ENCODE data around the gene MNT.

MNT gene

DNA sequence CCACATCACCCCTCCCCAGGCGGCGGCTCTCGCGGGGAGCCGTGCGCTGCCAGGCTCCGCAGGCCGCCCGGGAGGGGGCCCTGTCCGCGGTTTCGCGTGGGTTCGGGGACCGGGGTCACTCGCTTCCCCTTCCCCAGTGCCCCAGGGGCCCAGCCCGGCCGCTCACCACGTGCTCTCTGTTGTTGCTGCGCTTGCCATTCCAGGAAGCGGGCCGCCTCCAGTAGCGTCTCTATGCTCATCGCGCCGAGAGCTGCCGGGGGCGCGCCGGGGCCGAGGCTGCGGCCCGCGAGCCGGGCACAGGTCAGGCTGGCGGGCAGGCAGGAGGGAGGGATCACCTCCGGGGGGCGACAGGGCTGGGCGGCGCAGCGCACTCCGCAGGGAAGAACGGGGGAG, 390 bp downstream of the MNT start:
- H3K4me3 ChIP-seq (ENCODE audit: control insufficient read depth, low read depth, low read length) = peak overlapping the region; percentile 96
- TF ChIP-seq, protein P1, sequence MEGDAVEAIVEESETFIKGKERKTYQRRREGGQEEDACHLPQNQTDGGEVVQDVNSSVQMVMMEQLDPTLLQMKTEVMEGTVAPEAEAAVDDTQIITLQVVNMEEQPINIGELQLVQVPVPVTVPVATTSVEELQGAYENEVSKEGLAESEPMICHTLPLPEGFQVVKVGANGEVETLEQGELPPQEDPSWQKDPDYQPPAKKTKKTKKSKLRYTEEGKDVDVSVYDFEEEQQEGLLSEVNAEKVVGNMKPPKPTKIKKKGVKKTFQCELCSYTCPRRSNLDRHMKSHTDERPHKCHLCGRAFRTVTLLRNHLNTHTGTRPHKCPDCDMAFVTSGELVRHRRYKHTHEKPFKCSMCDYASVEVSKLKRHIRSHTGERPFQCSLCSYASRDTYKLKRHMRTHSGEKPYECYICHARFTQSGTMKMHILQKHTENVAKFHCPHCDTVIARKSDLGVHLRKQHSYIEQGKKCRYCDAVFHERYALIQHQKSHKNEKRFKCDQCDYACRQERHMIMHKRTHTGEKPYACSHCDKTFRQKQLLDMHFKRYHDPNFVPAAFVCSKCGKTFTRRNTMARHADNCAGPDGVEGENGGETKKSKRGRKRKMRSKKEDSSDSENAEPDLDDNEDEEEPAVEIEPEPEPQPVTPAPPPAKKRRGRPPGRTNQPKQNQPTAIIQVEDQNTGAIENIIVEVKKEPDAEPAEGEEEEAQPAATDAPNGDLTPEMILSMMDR (IDR thresholded peaks at IDR 0.05; ENCODE audit: control insufficient read depth, insufficient read depth, low read depth, low read length, missing control alignments) = no peak
- no peak for DNase-seq (ENCODE audit: low read depth)

DNA sequence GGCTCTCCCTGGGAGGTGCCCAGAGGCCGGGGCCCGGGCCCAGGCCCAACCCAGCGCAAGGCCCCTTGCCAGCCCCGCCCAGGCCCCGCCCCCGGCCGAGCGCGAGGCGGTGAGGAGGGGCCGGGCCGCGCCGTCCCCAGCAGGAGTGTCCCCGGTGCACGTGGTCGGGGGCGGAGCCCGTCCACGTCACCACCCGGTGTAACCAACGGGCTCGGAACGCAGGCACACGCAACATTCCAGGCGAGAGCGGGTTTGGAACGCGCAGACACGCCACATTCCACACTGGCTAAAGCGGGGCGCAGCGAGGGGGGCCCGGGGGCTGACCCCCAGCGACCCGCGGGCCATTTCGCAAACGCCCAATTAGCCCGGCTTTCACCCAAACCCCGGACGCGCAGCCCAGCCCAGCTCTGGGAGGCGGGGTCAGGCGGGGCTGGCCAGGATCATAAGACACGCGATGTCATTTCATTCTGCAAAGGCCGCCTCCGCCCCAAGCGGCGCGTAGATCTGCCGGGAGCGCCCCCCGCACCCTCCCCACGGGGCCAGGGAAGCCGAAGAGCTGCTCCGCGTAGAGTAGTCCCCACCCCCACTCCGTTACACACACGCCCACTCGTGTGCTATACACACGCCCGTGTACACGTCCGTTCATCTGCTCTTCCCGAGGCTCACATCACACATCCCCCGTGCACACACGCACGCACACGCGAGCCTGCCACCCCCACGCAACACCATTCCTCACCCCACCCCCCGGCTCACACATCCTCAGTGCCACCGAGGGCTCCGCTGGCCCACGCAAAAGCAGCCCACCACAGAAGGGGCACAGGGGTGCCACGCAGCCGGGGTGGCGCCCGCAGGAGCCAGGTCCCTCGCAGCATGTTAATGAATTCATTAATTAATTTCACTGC, 1.0 kb downstream of the MNT start:
- DNase-seq (ENCODE audit: low read depth) = peak; percentile 88
- peak overlapping the region; percentile 96 for H3K4me3 ChIP-seq (ENCODE audit: control insufficient read depth, low read depth, low read length)
- TF ChIP-seq, protein P1 (IDR thresholded peaks at IDR 0.05; ENCODE audit: control insufficient read depth, insufficient read depth, low read depth, low read length, missing control alignments) = no peak

DNA sequence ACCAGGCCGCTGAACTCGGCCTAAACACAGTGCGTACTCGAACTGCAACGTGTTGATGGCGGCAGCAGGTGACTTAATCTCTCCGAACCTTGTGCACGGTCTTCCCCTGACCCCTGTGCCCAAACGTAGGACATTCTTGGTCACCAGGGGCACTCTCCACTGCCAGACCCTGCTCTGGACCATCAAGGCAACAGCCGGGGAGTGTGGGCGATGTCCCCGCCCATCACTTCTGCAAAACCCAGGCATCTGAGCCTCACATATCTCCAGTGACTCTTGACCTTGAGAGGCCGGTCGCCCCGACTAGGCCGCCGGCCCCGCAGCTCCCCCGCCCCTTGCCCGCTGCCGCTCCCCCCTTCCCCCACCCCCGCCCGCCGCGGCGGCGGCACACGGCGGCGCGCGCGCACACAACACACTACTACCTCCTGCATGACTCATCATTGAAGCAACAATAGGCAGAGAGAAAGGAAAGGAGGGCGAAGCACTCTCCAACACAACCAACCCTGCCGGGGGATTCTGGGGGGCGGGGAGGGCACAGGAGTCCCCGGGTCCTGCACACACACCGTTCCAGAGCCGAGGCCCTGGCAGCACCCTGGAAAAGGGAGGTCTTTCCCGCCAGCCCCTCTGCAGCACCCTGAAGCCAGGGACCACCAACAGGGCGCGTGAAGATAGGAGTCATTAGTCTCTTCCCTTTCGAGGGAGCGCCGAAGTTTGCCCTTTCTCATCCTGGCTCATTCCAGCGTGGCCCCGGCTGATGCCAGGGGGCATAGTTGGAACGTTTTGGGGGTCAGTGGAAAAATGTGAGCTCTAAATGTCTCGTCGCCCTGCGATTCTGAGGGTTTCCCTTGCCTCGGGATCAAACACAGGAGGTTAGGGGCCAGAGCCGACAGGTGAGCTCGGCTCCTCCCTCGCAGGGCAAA, 1.9 kb downstream of the MNT start:
- TF ChIP-seq, protein P1 (IDR thresholded peaks at IDR 0.05; ENCODE audit: control insufficient read depth, insufficient read depth, low read depth, low read length, missing control alignments) = no peak
- DNase-seq (ENCODE audit: low read depth) = peak; percentile 29
- peak overlapping the region; percentile 96 for H3K4me3 ChIP-seq (ENCODE audit: control insufficient read depth, low read depth, low read length)

DNA sequence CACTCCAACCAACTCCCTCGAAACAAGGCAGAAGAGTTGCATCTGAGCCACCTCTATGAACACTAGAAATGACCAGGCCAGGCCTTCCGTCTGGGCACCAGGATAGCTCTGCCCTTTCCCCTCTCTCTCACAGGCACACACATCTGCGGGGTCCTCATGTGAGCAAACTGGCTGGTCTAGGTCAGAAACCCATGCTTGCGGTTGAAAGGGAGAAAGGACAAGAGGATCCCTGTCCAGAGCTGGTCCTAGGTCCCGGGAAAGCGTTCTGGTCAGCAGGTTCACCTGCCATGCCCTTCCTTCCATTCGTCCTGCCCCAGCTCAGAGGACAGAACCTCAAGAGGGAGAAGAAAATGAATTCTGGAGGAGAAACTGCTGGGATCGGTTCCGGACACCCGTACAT, 2.7 kb downstream of the MNT start:
- H3K4me3 ChIP-seq (ENCODE audit: control insufficient read depth, low read depth, low read length) = peak overlapping the region; percentile 96
- TF ChIP-seq, protein P1 (IDR thresholded peaks at IDR 0.05; ENCODE audit: control insufficient read depth, insufficient read depth, low read depth, low read length, missing control alignments) = no peak
- no peak for DNase-seq (ENCODE audit: low read depth)

DNA sequence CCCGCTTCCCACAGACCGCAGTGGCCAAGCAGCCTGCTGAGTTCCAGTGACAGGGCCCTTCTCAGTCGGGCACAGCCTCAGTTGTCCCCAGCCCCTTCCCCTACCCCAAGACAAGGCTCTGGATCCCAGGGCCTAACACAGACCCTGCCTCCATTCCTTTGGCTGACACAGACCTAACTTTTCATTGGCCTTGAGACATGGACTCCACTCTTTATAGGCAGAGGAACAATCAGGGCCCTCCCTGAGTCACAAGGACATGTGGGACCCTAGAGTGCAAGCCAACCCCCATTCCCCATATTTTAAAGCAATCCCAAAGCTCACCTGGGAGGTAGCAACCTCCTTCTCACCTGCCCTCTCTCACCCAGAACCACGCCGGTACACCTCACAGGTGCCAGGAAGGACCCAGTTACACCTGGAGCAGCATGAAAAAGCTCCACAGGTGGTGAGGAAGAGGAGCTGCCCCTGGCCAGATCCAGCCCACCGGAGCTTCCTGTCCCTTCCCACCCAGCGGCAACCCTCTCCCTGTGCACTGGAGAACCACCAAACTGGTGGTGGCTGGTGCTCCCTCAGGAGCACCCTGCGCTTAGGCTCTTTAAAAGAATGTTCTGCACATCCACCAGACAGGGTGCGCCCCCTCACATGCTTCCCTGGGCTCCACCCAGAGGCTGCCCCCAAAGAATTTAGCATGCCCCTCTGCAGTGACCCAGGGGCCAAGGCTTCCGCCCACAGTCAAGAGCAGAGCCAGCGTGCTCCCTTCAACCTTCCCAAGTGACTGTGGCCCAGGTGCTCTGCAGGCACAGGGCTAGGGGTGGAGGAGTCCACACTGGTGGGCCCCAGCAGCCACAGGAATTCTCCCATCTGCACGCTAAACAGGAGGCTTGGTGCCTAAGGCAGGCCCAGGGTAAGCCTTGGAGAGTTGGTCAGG, 3.4 kb downstream of the MNT start:
- peak overlapping the region; percentile 36 for H3K4me3 ChIP-seq (ENCODE audit: control insufficient read depth, low read depth, low read length)
- TF ChIP-seq, protein P1 (IDR thresholded peaks at IDR 0.05; ENCODE audit: control insufficient read depth, insufficient read depth, low read depth, low read length, missing control alignments) = no peak

More for the DNA sequence above, 3.4 kb downstream of the MNT start:
- DNase-seq (ENCODE audit: low read depth) = no peak
